T1000 (cell line): ENCODE measurements around the gene ST6GAL2.

Source experiments
- DNase-seq: peaks from one replicate; lab custom pipeline; 2025; ENCODE audit warnings: mixed read lengths; lab: John Stamatoyannopoulos, UW

The ST6GAL2 gene

GRCh38 chr2:106885971-106886915 is at the start of gene ST6GAL2:
TSS of gene ST6GAL2 (minus strand) at chr2:106886167. CDS start at chr2:106843977, 42,190 bp downstream.
- DNase-seq = no peak

GRCh38 chr2:106932644-106933043 is 46.7 kb upstream of the ST6GAL2 start:
- no peak for DNase-seq

- no peak for DNase-seq
These were observed 45.9 kb upstream of the ST6GAL2 start for GRCh38 chr2:106931717-106932335.

- no peak for DNase-seq
These were observed 35.5 kb upstream of the ST6GAL2 start for GRCh38 chr2:106921451-106921850.

GRCh38 chr2:106919012-106919411 is 33.0 kb upstream of the ST6GAL2 start:
- DNase-seq = no peak

- DNase-seq = no peak
These were observed 18.3 kb upstream of the ST6GAL2 start for GRCh38 chr2:106904242-106904641.

GRCh38 chr2:106899786-106900530 is 14.0 kb upstream of the ST6GAL2 start:
- DNase-seq = no peak

- no peak for DNase-seq
These were observed 8.6 kb upstream of the ST6GAL2 start for GRCh38 chr2:106894545-106894944.

- no peak for DNase-seq
These were observed 6.1 kb upstream of the ST6GAL2 start for GRCh38 chr2:106892048-106892447.

- no peak for DNase-seq
These were observed 4.6 kb upstream of the ST6GAL2 start for GRCh38 chr2:106890606-106891005.

GRCh38 chr2:106886916-106887758 is 1.2 kb upstream of the ST6GAL2 start:
- peak; percentile 44 for DNase-seq

- DNase-seq = no peak
These were observed 638 bp downstream of the ST6GAL2 start for GRCh38 chr2:106885329-106885728.

GRCh38 chr2:106882673-106883072 is 3.3 kb downstream of the ST6GAL2 start:
- DNase-seq = no peak

- no peak for DNase-seq
These were observed 7.8 kb downstream of the ST6GAL2 start for GRCh38 chr2:106878206-106878605.

- no peak for DNase-seq
These were observed 9.3 kb downstream of the ST6GAL2 start for GRCh38 chr2:106876699-106877098.

GRCh38 chr2:106869512-106870275 is 16.3 kb downstream of the ST6GAL2 start:
- DNase-seq = no peak

GRCh38 chr2:106868275-106868674 is 17.7 kb downstream of the ST6GAL2 start:
- DNase-seq = no peak

GRCh38 chr2:106867196-106867953 is 18.6 kb downstream of the ST6GAL2 start:
- DNase-seq = no peak

- DNase-seq = no peak
These were observed 19.3 kb downstream of the ST6GAL2 start for GRCh38 chr2:106866641-106867040.

GRCh38 chr2:106864051-106864450 is 21.9 kb downstream of the ST6GAL2 start:
- no peak for DNase-seq
